GM21717 (cell line): Measurements from ENCODE around the gene BNIP5.

ENCODE experiments used
- ATAC-seq: cut with Tn5 transposase; IDR thresholded peaks from one replicate; pipeline ENCODE4 v1.9.1; 2021; ENCODE audit warnings: mild to moderate bottlenecking, moderate library complexity; ENCODE audit not compliant: unreplicated experiment

BNIP5 gene

GRCh38 chr6:36269834-36270705, 66.6 kb downstream of the BNIP5 start, which contains the start of gene PNPLA1:
Gene PNPLA1 (plus strand): TSS chr6:36270060. CDS start chr6:36270460, 400 bp downstream.
- ATAC-seq: no peak

DNA sequence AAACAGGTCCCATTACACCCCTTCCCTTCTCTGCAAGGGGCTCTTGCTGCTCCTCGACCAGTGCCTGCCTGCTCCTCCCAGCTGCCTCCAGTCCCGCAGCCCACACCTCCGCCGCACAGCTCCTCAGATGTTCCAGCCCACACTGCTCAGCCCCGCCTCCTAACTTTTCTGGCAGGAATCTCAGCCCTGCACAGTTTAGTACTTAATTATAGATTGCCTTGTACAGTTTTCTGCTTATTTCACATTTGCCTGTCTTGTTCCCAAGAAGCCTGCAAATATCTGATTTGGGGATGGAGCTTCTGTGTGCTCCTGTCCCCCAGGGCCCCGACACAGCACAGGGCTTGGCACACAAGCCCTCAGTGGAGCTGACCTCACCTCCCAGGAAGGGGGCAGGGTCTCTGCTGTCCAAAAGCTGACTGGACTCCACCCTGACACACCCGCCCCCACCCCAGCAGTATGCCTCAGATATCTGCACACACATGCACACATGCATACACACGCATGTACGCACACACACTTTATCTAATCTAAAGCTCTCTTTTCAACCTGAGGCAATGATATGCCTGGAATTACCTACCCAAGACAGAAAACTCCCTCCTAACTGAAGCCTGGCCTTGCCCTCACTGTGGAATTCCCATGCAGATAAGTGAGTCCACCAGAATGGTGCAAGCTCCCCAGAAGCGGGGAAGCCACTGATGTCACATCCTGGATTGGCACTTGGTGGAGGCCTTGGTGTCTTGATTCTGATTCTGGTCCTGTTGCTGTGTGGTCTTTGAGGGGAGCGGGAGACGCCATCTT, 68.0 kb downstream of the BNIP5 start:
- ATAC-seq: no peak

GRCh38 chr6:36267731-36268477, 68.8 kb downstream of the BNIP5 start:
- ATAC-seq: no peak

- ATAC-seq: no peak
Observed at GRCh38 chr6:36266913-36267644, 69.6 kb downstream of the BNIP5 start.
